B cell (primary cell): ENCODE data around the gene CDK19. TPM values are rescaled to one million over a fixed set of nuclear protein-coding genes. Genes with fewer than 3 reads are reported as not detected.

Experiments
- ATAC-seq: fragments of 200-7000 bp; cut with Tn5 transposase; one replicate; pipeline ENCODE4 v1.10.0; 2021; ENCODE audit warnings: low read depth, mild to moderate bottlenecking, moderate number of reproducible peaks, moderate library complexity
- CTCF ChIA-PET: fragments of 350-600 bp; sonication (Branson Sonifier 250); formaldehyde crosslinking; loops from one replicate; lab custom pipeline; 2021; ENCODE audit warnings: antibody characterized with exemption, inconsistent platforms; lab: Charles Lee
- POLR2A ChIA-PET: fragments of 350-600 bp; sonication (Branson Sonifier 250); formaldehyde crosslinking; loops from one replicate; lab custom pipeline; 2021; ENCODE audit warnings: antibody characterized with exemption; lab: Charles Lee
- DNase-seq: peaks from one replicate; pipeline ENCODE4 v3.0.0; 2013
- H2AFZ ChIP-seq: 2 replicates; pipeline ENCODE4 v1.6.1; 2012; ENCODE audit warnings: mild to moderate bottlenecking, low read depth, low read length; ENCODE audit not compliant: insufficient read depth, poor library complexity, severe bottlenecking
- H3K27ac ChIP-seq, 2 donors: 1 replicate in 1 of 2; 2 replicates in 1 of 2; pipeline ENCODE4 v1.5.1; 2012 to 2013; ENCODE audit warnings: low read length in 2 of 2, mild to moderate bottlenecking in 2 of 2, moderate library complexity in 1 of 2
- H3K27me3 ChIP-seq, 4 experiments: fragments of 200-600 bp in 1 of 4; sonication (generic) in 1 of 4; replicated peaks in 1 of 4; 1 replicate in 2 of 4; 2 replicates in 2 of 4; pipeline versions ENCODE4 v1.6.1 to v1.7.0; 2013 to 2016; ENCODE audit warnings: low read length in 3 of 4, mild to moderate bottlenecking in 2 of 4, mixed read lengths in 1 of 4, moderate library complexity in 1 of 4; ENCODE audit not compliant: insufficient read depth in 4 of 4, control insufficient read depth in 3 of 4; ENCODE audit errors: control extremely low read depth in 1 of 4
- H3K36me3 ChIP-seq, 2 experiments: replicated peaks in 1 of 2; 1 replicate in 1 of 2; 2 replicates in 1 of 2; pipeline versions ENCODE4 v1.6.1 to v1.7.1; 2013; ENCODE audit warnings: low read length in 1 of 2; ENCODE audit not compliant: insufficient read depth in 2 of 2, control insufficient read depth in 1 of 2; ENCODE audit errors: control extremely low read depth in 1 of 2, extremely low read depth in 1 of 2
- H3K4me1 ChIP-seq, 2 donors: fragments of 200-600 bp in 1 of 2; sonication (generic) in 1 of 2; 1 replicate in 1 of 2; 2 replicates in 1 of 2; pipeline versions ENCODE4 v1.5.1 to v1.6.1; 2013 to 2017; ENCODE audit warnings: low read length in 2 of 2; ENCODE audit not compliant: control insufficient read depth in 2 of 2, insufficient read depth in 2 of 2
- H3K4me2 ChIP-seq: replicated peaks from 2 replicates; pipeline ENCODE3; 2012; ENCODE audit warnings: mild to moderate bottlenecking, low read depth, low read length; ENCODE audit not compliant: poor library complexity, severe bottlenecking
- H3K4me3 ChIP-seq, 5 experiments: fragments of 200-600 bp in 1 of 5; sonication (generic) in 1 of 5; 1 replicate in 3 of 5; 2 replicates in 2 of 5; pipeline versions ENCODE4 v1.5.1 to v1.7.0; 2011 to 2016; ENCODE audit warnings: low read length in 4 of 5, mild to moderate bottlenecking in 4 of 5, low read depth in 2 of 5, control low read depth in 1 of 5, moderate library complexity in 1 of 5; ENCODE audit not compliant: insufficient read depth in 1 of 5; ENCODE audit errors: control extremely low read depth in 1 of 5, extremely low read depth in 1 of 5
- H3K79me2 ChIP-seq: fragments of 200-600 bp; sonication (generic); one replicate; pipeline ENCODE4 v1.6.0; 2016; ENCODE audit warnings: low read length; ENCODE audit not compliant: control insufficient read depth, insufficient read depth
- H3K9ac ChIP-seq: fragments of 200-600 bp; sonication (generic); 2 replicates; pipeline ENCODE4 v1.6.1; 2017; ENCODE audit warnings: mild to moderate bottlenecking, low read length, moderate library complexity
- H3K9me3 ChIP-seq, 3 donors: one replicate each; pipeline versions ENCODE4 v1.6.1 to v1.7.1; 2013; ENCODE audit warnings: low read length in 2 of 3; ENCODE audit not compliant: control insufficient read depth in 2 of 3, insufficient read depth in 1 of 3; ENCODE audit errors: control extremely low read depth in 1 of 3
- H4K20me1 ChIP-seq: 2 replicates; pipeline ENCODE4 v1.6.0; 2012; ENCODE audit warnings: mild to moderate bottlenecking, low read length; ENCODE audit not compliant: insufficient read depth, control insufficient read depth, poor library complexity, severe bottlenecking
- H3K27ac Mint-ChIP-seq: one replicate; pipeline ENCODE4 v1.8.0; 2021; ENCODE audit warnings: mixed read lengths
- H3K27me3 Mint-ChIP-seq: one replicate; pipeline ENCODE4 v1.8.0; 2021; ENCODE audit warnings: mixed read lengths
- H3K4me1 Mint-ChIP-seq: one replicate; pipeline ENCODE4 v1.8.0; 2021; ENCODE audit warnings: mixed read lengths
- H3K4me3 Mint-ChIP-seq: one replicate; pipeline ENCODE4 v1.8.0; 2021; ENCODE audit warnings: mixed read lengths
- H3K9me3 Mint-ChIP-seq: one replicate; pipeline ENCODE4 v1.8.0; 2022; ENCODE audit warnings: mixed read lengths; ENCODE audit not compliant: insufficient read depth
- CTCF ChIP-seq: fragments of 200-600 bp; IDR thresholded peaks from one replicate; pipeline ENCODE4 v1.8.0; 2022; ENCODE audit warnings: antibody characterized with exemption, mild to moderate bottlenecking
- EZH2 ChIP-seq: IDR thresholded peaks from 2 replicates; pipeline ENCODE4 v1.6.1; 2012; ENCODE audit warnings: borderline replicate concordance, low read depth, mild to moderate bottlenecking, moderate library complexity, low read length; ENCODE audit not compliant: insufficient read depth, poor library complexity, severe bottlenecking
- WGBS: methylation state at CpG from one replicate; pipeline ENCODE4 v1.1.5; 2013; ENCODE audit warnings: missing lambda C conversion rate; ENCODE audit not compliant: insufficient coverage; 5-methylcytosine and 5-hydroxymethylcytosine counted together
- intact Hi-C: fragments of 100-400 bp; cut with micrococcal nuclease; formaldehyde crosslinking; loops from one replicate; pipeline ENCODE4 v1.10.0; 2022
- polyA plus RNA-seq: library from polyadenylated mRNA; depleted of rRNA; stranded (reverse); fragments of >200 nt; gene quantifications from 2 replicates; pipeline ENCODE4 v1.2.3, GENCODE V29; 2012
- total RNA-seq, 2 donors: library from RNA; stranded (reverse); fragments of 120-200 nt in 1 of 2; gene quantifications; 1 replicate in 1 of 2; 2 replicates in 1 of 2; pipeline versions ENCODE4 v1.2.3 to v1.2.4, GENCODE V29; 2013 to 2022

Gene CDK19
- total and polyA plus RNA-seq, 2 donors (not counting 1 experiment from before 2014, with no cell fraction given) = 8.7 to 44.8 TPM

GRCh38 chr6:110816677-110817076 is 1.4 kb upstream of the CDK19 start:
- Mint-ChIP-seq H3K9me3 (no peaks in the 10 kb centered on the region), H3K4me3 (peak overlapping the region; percentile 97), H3K4me1 (peaks cover 30% of the 10 kb centered on the region), H3K27me3 (no peaks in the 10 kb centered on the region), H3K27ac (peak overlapping the region; percentile 99)
- no peak overlapping the region for H2AFZ ChIP-seq
- POLR2A ChIA-PET = interaction anchor here (4.3 kb wide), 1 partner anchor 58 kb away, joined by 99 read pairs; the partner anchor contains the start of gene AMD1
- peaks cover 21 to 23% of the 10 kb centered on the region in 2 donors for H3K4me1 ChIP-seq
- TF ChIP-seq EZH2 (no peak), CTCF (no peak)
- DNase-seq (peak; percentile 25), ATAC-seq (no peak)
- peak overlapping the region; percentile 94 for H3K4me2 ChIP-seq
- whole genome bisulfite sequencing = no CpG with 5 or more reads among the region's 4 CpGs
- H3K4me3 ChIP-seq = no peak overlapping the region
- H3K79me2 ChIP-seq = peaks cover 50% of the 10 kb centered on the region
- H3K9ac ChIP-seq = no peak overlapping the region
- no peaks in the 10 kb centered on the region for H3K27me3 ChIP-seq
- H4K20me1 ChIP-seq = peaks cover 7% of the 10 kb centered on the region
- CTCF ChIA-PET = interaction anchor here (2.2 kb wide), 1 partner anchor 59 kb away, joined by 36 read pairs; the partner anchor contains the start of gene AMD1
- H3K9me3 ChIP-seq = no peaks in the 10 kb centered on the region
- H3K36me3 ChIP-seq = no peaks in the 10 kb centered on the region
- peak overlapping the region; percentile 84 to 93 for H3K27ac ChIP-seq
- intact Hi-C loops = loop anchor here (5.0 to 10.0 kb wide), 3 partner anchors 1058 to 1359 kb away; partner anchors contain the start of genes FYN, MICAL1 and ZBTB24

GRCh38 chr6:110815015-110815410 is 256 bp downstream of the CDK19 start:
- Histone ChIP-seq H3K4me3 (peak overlapping the region; percentile 78 to 99 (median 87)), H4K20me1 (peaks cover 14% of the 10 kb centered on the region), H3K27me3 (no peaks in the 10 kb centered on the region), H3K4me1 (peaks cover 37 to 38% of the 10 kb centered on the region in 2 donors), H2AFZ (peak overlapping the region; percentile 82), H3K79me2 (peaks cover 56% of the 10 kb centered on the region), H3K9ac (peak overlapping the region; percentile 93), H3K4me2 (peak overlapping the region; percentile 94), H3K36me3 (no peaks in the 10 kb centered on the region), H3K27ac (peak overlapping the region; percentile 84 to 93), H3K9me3 (no peaks in the 10 kb centered on the region)
- H3K27ac Mint-ChIP-seq = peak overlapping the region; percentile 99
- no peak for DNase-seq
- intact Hi-C loops = loop anchor here (1.0 to 10.0 kb wide), 8 partner anchors 59 to 1358 kb away; partner anchors contain the start of genes AMD1, CDC40, FYN and GTF3C6
- no peaks in the 10 kb centered on the region for H3K27me3 Mint-ChIP-seq
- peaks cover 42% of the 10 kb centered on the region for H3K4me1 Mint-ChIP-seq
- no peaks in the 10 kb centered on the region for H3K9me3 Mint-ChIP-seq
- ChIA-PET CTCF (interaction anchor here (0.8 to 2.7 kb wide), 8 partner anchors 8 to 1432 kb away, joined by 3 to 36 read pairs (median 4); partner anchors contain the start of genes AMD1, CD164 and GTF3C6), POLR2A (interaction anchor here (0.6 to 4.3 kb wide), 15 partner anchors 8 to 1433 kb away, joined by 3 to 99 read pairs (median 5); partner anchors contain the start of genes AMD1, CD164, GTF3C6 and RPF2)
- H3K4me3 Mint-ChIP-seq = peak overlapping the region; percentile 97
- WGBS = under 1% methylated on average over 49 of the region's 49 CpGs
- TF ChIP-seq EZH2 = no peak
- no peak for TF ChIP-seq CTCF
- no peak for ATAC-seq
